GM12892 (cell line): Measurements from ENCODE around the gene ABCF2.

Experiments used
- POLR2A ChIP-seq: IDR thresholded peaks from 2 replicates; pipeline ENCODE4 v1.6.1; 2011; ENCODE audit warnings: low read depth, low read length, control low read depth
- POLR2AphosphoS5 ChIP-seq: IDR thresholded peaks from 2 replicates; pipeline ENCODE4 v1.6.1; 2011; ENCODE audit warnings: low read depth, low read length, control low read depth

GRCh38 chr7:151248346-151249033 lies 21.5 kb upstream of the ABCF2 start, which contains the start of gene SMARCD3:
- no peak for TF ChIP-seq POLR2A
- no peak for TF ChIP-seq POLR2AphosphoS5
